Lower leg skin (tissue), 4 donors: Measurements from ENCODE around the gene ZNF283. TPM values are rescaled to one million over a fixed set of nuclear protein-coding genes. Genes with fewer than 3 reads are reported as not detected.

Source experiments
- DNase-seq, 2 donors: peaks; one replicate each; pipeline ENCODE4 v3.0.0-alpha.2; 2019; ENCODE audit warnings: low spot score in 2 of 2
- H3K4me3 ChIP-seq: fragments of 200-600 bp; sonication (generic); 2 replicates; pipeline ENCODE4 v1.5.1; 2017; ENCODE audit warnings: mild to moderate bottlenecking, low read depth; ENCODE audit not compliant: poor library complexity, severe bottlenecking
- POLR2A ChIP-seq, 2 donors: fragments of 450-650 bp; IDR thresholded peaks; one replicate each; pipeline ENCODE4 v1.6.1; 2016 to 2017; ENCODE audit warnings: antibody characterized with exemption in 2 of 2, mild to moderate bottlenecking in 1 of 2, moderate library complexity in 1 of 2
- WGBS, 2 donors: methylation state at CpG; one replicate each; pipeline ENCODE4 v1.1.5; 2018; 5-methylcytosine and 5-hydroxymethylcytosine counted together
- intact Hi-C: fragments of 100-400 bp; cut with DNase I; formaldehyde crosslinking; loops from one replicate; pipeline ENCODE4 v1.15.0; 2023; ENCODE audit warnings: low total_unique reads
- total RNA-seq, 4 donors: library from RNA; depleted of rRNA; stranded (reverse); fragments of >200 nt; gene quantifications; one replicate each; pipeline ENCODE4 v1.1.0, GENCODE V29; 2016
- TF ChIP-seq, protein P1 (sequence below), 3 donors: fragments of 450-650 bp; IDR thresholded peaks; one replicate each; pipeline ENCODE4 v1.5.1; 2016; ENCODE audit warnings: antibody characterized with exemption in 3 of 3, mild to moderate bottlenecking in 3 of 3, moderate library complexity in 2 of 3

ZNF283 gene
- total RNA-seq, 4 donors from 2014 or later: 4.3 to 9.6 (median 6.3) TPM

DNA sequence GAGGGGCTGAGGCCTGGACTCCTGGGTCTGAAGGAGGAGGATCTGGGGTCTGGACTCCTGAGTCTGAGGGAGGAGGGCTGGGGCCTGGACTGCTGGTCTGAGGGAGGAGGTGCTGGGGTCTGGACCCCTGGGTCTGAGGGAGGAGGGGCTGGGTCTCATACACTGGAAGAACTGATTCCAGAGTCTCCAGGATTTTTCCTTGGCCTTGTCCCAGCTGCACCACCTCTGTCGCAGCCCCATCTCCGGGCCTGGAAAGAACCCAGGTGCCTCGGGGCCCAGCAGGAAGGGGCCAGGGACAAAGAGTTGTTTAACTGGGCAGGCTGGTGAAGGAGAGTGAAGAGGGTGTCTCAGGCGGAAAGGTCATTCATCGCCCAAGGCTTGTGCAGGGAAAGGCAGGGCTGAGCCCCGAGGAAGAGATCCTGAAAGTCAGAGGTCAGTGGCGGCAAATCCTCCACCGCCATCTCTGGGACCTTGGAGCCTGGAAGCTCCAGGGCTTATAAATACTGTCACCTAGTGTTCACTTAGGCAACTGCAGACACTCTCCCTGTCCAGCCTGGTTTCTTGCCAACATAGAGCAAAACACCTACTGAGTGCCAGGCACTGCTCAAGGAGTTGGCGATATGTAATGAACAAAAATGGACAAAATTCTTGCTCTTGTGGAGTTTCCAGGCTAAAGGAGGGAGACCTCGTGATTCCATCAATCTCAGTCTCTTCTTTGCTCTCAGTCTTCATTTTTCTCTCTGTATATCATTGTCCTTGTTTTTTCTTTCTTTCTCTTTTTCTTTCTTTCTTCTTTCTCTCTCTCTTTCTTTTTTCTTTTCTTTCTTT is 41.9 kb upstream of the ZNF283 start:
- 5 to 8% methylated on average over 10 of the region's 10 CpGs for WGBS, 2 donors
- intact Hi-C loops: loop anchor here (5.0 kb wide), 1 partner anchor 38 kb away; no protein-coding TSS in a partner anchor
- DNase-seq: peak in 1 of 2 donors; percentile 60
- TF ChIP-seq, protein P1, sequence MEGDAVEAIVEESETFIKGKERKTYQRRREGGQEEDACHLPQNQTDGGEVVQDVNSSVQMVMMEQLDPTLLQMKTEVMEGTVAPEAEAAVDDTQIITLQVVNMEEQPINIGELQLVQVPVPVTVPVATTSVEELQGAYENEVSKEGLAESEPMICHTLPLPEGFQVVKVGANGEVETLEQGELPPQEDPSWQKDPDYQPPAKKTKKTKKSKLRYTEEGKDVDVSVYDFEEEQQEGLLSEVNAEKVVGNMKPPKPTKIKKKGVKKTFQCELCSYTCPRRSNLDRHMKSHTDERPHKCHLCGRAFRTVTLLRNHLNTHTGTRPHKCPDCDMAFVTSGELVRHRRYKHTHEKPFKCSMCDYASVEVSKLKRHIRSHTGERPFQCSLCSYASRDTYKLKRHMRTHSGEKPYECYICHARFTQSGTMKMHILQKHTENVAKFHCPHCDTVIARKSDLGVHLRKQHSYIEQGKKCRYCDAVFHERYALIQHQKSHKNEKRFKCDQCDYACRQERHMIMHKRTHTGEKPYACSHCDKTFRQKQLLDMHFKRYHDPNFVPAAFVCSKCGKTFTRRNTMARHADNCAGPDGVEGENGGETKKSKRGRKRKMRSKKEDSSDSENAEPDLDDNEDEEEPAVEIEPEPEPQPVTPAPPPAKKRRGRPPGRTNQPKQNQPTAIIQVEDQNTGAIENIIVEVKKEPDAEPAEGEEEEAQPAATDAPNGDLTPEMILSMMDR (IDR thresholded peaks at IDR 0.05): peak in 2 of 3 donors; percentile 11 to 96
- no peak for TF ChIP-seq POLR2A (IDR thresholded peaks at IDR 0.05)
- no peak overlapping the region for H3K4me3 ChIP-seq

DNA sequence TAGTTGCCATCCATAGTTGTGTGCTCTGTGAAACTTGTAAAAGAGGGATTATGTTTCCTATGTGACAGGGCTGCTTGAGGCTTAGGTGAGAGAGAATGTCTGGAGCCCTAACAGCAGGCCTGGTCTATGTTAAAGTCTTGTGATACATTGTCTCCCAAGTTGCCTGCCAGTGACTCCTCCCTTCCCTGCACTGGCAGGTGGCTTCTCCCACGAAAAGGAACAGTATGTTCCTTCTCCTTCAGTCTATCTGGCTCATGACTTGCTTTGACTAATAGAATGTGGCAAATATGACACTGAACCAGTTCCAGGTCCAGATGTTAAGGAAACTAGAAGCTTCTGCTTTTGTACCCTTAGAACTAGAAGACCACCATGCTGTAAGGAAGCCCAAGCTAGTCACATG is 40.5 kb upstream of the ZNF283 start:
- TF ChIP-seq, protein P1 (IDR thresholded peaks at IDR 0.05): no peak
- WGBS, 2 donors: 20 to 38% methylated on average over 1 of the region's 1 CpG
- intact Hi-C loops: no loop called here
- no peak overlapping the region for H3K4me3 ChIP-seq
- DNase-seq: no peak

DNA sequence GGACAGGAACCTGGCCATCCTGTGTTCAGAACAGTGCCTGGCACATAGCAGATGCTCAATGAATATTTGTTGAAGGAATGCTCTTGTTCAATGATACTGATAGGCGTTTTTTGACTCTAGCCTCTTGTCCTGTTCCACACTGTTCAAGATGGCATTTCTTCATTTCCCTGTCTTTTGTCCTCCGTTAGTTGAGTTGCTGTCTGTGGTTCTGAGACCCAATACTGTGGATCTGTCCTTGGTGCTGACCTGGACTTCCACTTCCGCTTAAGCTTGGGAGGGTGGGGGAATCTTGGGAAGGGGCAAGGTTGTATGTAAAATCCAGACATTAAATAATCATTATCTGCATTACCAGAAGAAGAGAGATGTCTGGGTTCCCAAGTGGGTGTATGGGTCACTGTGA is 38.1 kb upstream of the ZNF283 start:
- intact Hi-C loops: no loop called here
- 4 to 10% methylated on average over 3 of the region's 3 CpGs for WGBS, 2 donors
- no peak for TF ChIP-seq POLR2A (IDR thresholded peaks at IDR 0.05)
- TF ChIP-seq, protein P1 (IDR thresholded peaks at IDR 0.05): no peak
- no peak overlapping the region for H3K4me3 ChIP-seq
- no peak for DNase-seq

DNA sequence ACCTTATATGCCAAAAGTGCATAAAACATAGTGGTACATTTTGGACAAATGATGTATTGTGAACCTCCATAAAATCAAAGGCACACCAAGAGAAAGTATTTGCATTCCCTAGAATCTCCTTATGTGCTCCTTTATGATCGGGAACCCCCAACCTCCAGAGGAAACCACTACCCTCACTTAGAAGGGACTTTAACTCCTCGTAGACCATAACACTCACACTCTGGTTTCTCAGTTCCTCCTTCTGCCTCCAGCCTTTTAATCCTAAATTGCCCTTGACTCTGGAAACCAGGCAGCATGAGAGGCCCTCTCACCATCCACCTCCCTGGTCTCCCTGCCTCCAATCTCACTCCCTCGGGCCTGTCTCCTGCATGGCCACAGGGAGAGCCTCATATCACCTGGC is 36.5 kb upstream of the ZNF283 start:
- 38 to 40% methylated on average over 3 of the region's 3 CpGs for WGBS, 2 donors
- no peak for DNase-seq
- H3K4me3 ChIP-seq: no peak overlapping the region
- intact Hi-C loops: no loop called here
- TF ChIP-seq, protein P1 (IDR thresholded peaks at IDR 0.05): no peak
- TF ChIP-seq POLR2A (IDR thresholded peaks at IDR 0.05): no peak

DNA sequence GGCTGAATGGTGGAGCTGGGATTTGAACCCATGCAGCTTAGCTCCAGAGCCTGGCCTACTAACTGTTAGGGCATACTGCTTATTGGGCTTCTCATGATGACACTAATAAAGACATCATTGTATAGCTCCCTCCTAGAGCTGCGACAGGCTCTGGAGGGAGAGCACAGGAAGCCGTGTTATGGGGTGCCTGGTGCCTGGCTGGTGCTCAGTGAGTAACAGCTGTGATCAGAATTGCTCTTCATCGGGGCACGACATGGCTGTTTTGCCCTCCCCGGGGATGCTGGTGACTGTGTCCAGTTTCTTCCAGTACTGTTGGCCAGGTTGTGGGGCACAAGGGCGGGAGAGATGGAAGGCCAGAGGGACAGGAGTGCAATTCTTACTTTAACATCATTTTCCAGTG is 30.0 kb upstream of the ZNF283 start:
- intact Hi-C loops: no loop called here
- WGBS, 2 donors: 40 to 65% methylated on average over 6 of the region's 6 CpGs

More for the DNA sequence above, 30.0 kb upstream of the ZNF283 start:
- DNase-seq: peak in 1 of 2 donors; percentile 53
- TF ChIP-seq, protein P1 (IDR thresholded peaks at IDR 0.05): no peak
- TF ChIP-seq POLR2A (IDR thresholded peaks at IDR 0.05): no peak
- no peak overlapping the region for H3K4me3 ChIP-seq
